HG03280 (cell line): ENCODE results near the gene IFNK.

Experiments
- ATAC-seq: cut with Tn5 transposase; IDR thresholded peaks from one replicate; pipeline ENCODE4 v1.9.1; 2021; ENCODE audit warnings: mild to moderate bottlenecking, moderate library complexity; ENCODE audit not compliant: unreplicated experiment

IFNK gene

GRCh38 chr9:27572566-27572917, 48.5 kb downstream of the IFNK start:
- peak; percentile 32 for ATAC-seq

GRCh38 chr9:27572918-27573633, 49.0 kb downstream of the IFNK start, which contains the start of gene C9orf72:
Gene C9orf72 (minus strand): TSS chr9:27573481. CDS start chr9:27567120, 6,361 bp downstream.
- peak; percentile 65 for ATAC-seq

- peak; percentile 88 for ATAC-seq
These were observed 49.8 kb downstream of the IFNK start for GRCh38 chr9:27573634-27574590.
